Effector memory CD8-positive, alpha-beta T cell (primary cell): Measurements from ENCODE around the gene HOXC12.
A peak's percentile ranks its signal among the peaks of the same experiment; 100 is the strongest.

Source experiments
- ATAC-seq: fragments of 150-1000 bp; cut with Tn5 transposase; replicated peaks from 2 replicates; pipeline ENCODE4 v1.10.0; 2021; ENCODE audit warnings: mild to moderate bottlenecking, moderate library complexity
- DNase-seq, 3 experiments: peaks; one replicate each; pipeline ENCODE4 v3.0.0; 2021
- H3K27ac Mint-ChIP-seq, 2 donors: one replicate each; pipeline ENCODE4 v1.8.0; 2022; ENCODE audit warnings: mild to moderate bottlenecking in 2 of 2, mixed read lengths in 2 of 2, moderate library complexity in 2 of 2
- H3K27me3 Mint-ChIP-seq, 2 donors: one replicate each; pipeline ENCODE4 v1.8.0; 2022; ENCODE audit warnings: mixed read lengths in 2 of 2
- H3K36me3 Mint-ChIP-seq: one replicate; pipeline ENCODE4 v1.8.0; 2022; ENCODE audit warnings: mild to moderate bottlenecking, moderate library complexity, mixed read lengths; ENCODE audit not compliant: insufficient read depth
- H3K4me1 Mint-ChIP-seq, 2 donors: one replicate each; pipeline ENCODE4 v1.8.0; 2022; ENCODE audit warnings: low read depth in 2 of 2, mixed read lengths in 2 of 2
- H3K4me3 Mint-ChIP-seq, 2 donors: one replicate each; pipeline ENCODE4 v1.8.0; 2022; ENCODE audit warnings: mild to moderate bottlenecking in 2 of 2, mixed read lengths in 2 of 2, moderate library complexity in 2 of 2
- H3K9me3 Mint-ChIP-seq, 2 donors: one replicate each; pipeline ENCODE4 v1.8.0; 2022; ENCODE audit warnings: mixed read lengths in 2 of 2

The HOXC12 gene

DNA sequence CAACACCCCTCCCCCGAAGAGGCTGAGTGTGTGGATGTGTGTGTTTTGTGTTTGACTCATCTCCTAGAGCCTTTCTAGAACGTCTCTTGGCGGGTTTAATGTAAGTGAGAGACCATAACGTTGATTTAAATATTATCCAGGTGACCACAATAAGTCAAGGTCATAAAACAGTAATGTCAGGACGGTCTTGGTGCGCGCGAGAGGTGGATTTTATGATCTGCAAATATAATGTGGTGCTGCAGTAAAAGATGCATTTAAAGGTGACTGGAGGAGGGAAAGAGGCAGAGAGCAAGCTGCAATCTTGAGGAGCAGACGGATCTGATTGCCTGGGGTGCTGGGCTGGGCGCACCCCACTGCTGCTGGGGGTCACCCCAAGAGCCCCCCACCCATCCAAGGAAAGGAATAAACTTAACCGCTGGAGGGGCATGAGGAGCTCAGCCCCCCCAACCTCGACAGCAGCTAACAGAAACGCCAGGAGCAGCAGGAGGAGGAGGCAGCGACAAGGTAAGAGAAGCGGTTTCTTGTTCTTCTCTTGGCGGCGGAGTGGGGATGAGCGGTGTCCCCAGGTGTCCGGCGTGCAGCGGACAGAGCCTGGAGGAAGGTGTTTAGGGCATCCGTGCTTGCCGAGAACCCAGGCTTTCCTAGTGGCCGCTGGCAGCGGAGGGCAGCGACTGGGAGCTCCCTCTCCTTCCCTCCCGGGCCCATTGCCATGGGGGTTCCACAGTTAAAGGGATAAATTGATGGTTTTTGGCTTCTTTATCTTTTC is 35.8 kb downstream of the HOXC12 start:
- H3K4me3 Mint-ChIP-seq, result peak overlapping the region; percentile 23 to 46
- peaks cover 51 to 53% of the 10 kb centered on the region in 2 donors for H3K4me1 Mint-ChIP-seq
- ATAC-seq, result no peak

DNA sequence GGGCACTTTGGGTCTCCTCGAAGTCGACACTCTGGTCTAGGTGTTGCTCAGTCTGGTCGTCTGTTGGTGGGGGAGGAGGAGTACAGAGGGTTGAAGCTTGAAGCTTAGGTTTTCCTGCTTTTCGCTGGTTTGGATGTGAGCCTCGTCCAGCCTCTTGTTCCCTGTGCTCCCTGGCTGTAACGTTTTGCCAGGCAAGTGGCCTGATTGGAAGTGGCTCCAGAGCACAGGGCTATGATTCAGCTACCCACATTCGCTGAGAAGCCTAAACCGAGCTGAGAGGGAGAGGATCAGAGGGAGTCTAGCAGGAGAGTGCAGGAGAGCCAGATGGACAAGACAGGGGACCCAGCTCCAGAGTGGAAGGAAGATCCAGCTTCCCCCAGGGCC is 36.4 kb downstream of the HOXC12 start:
- Mint-ChIP-seq H3K36me3 (peaks cover 13% of the 10 kb centered on the region), H3K27me3 (peaks cover 99 to 100% of the 10 kb centered on the region in 2 donors), H3K27ac (no peak overlapping the region), H3K4me1 (peaks cover 52 to 55% of the 10 kb centered on the region in 2 donors), H3K9me3 (no peaks in the 10 kb centered on the region), H3K4me3 (no peak overlapping the region)
- DNase-seq (no peak), ATAC-seq (no peak)

More for the DNA sequence above, 35.8 kb downstream of the HOXC12 start:
- Mint-ChIP-seq H3K27ac (no peak overlapping the region), H3K27me3 (peaks cover 98 to 100% of the 10 kb centered on the region in 2 donors), H3K9me3 (no peaks in the 10 kb centered on the region), H3K36me3 (peaks cover 13% of the 10 kb centered on the region)
- no peak for DNase-seq

- Mint-ChIP-seq H3K4me3 (no peak overlapping the region), H3K27me3 (peaks cover 99 to 100% of the 10 kb centered on the region in 2 donors), H3K9me3 (no peaks in the 10 kb centered on the region), H3K27ac (no peak overlapping the region), H3K36me3 (peaks cover 16% of the 10 kb centered on the region), H3K4me1 (peaks cover 51 to 52% of the 10 kb centered on the region in 2 donors)
- ATAC-seq, result no peak
- DNase-seq, result no peak
These were observed 37.7 kb downstream of the HOXC12 start for GRCh38 chr12:53992377-53992889.

- Mint-ChIP-seq H3K9me3 (no peaks in the 10 kb centered on the region), H3K27me3 (peaks cover 99 to 100% of the 10 kb centered on the region in 2 donors), H3K36me3 (peaks cover 18% of the 10 kb centered on the region), H3K4me3 (peak overlapping the region; percentile 78 to 88), H3K27ac (peak overlapping the region in 1 of 2 donors; percentile 22), H3K4me1 (peaks cover 50 to 52% of the 10 kb centered on the region in 2 donors)
- ATAC-seq, result no peak
- DNase-seq, result no peak
These were observed 38.7 kb downstream of the HOXC12 start for GRCh38 chr12:53993162-53994008.

- Mint-ChIP-seq H3K27me3 (peaks cover 99 to 100% of the 10 kb centered on the region in 2 donors), H3K4me3 (peak overlapping the region; percentile 78 to 88), H3K9me3 (no peaks in the 10 kb centered on the region), H3K27ac (peak overlapping the region in 1 of 2 donors; percentile 22), H3K4me1 (peaks cover 47 to 48% of the 10 kb centered on the region in 2 donors), H3K36me3 (peaks cover 21% of the 10 kb centered on the region)
- DNase-seq (no peak), ATAC-seq (no peak)
These were observed 39.2 kb downstream of the HOXC12 start for GRCh38 chr12:53994009-53994263.

DNA sequence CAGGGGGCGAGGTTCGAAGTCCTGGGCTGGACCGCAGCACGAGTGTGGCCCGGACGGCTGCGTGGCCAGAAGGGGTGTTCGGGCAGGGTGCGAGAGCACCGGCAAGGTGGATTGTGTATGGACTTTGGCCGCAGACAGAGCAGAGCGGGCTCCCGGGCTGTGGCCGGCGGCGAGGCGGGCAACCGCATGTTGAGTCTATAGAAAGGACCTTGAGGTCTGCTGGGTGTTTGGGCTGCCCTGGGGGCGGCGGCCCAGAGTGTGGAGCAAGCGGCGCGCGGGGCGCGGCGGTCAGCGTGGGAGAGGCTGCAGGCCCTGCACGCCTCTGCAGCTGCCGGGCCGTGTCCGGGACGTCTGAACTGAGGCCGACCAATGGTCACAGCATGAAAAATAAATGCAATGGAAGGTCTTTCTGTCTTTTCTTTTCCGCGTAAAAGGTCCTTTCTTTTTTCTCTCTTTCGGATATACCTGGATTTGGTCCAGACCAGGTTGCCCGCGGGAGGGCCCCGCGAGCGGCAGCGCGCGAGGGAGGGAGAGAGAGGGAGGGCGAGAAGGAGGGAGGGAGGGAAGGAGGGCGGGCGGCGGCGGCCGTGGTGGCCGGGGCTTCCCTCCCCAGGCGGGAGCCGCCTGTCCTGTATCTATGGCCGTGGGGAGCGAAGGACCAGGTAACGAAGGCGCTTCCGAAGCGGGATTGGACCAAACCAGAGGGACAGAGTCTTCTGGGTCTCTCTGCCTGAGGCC is 39.7 kb downstream of the HOXC12 start:
- ATAC-seq (no peak), DNase-seq (no peak)
- H3K27ac Mint-ChIP-seq, result peak overlapping the region in 1 of 2 donors; percentile 22
- H3K9me3 Mint-ChIP-seq, result no peaks in the 10 kb centered on the region
- H3K4me3 Mint-ChIP-seq, result peak overlapping the region; percentile 88
- peaks cover 99 to 100% of the 10 kb centered on the region in 2 donors for H3K27me3 Mint-ChIP-seq
- peaks cover 43 to 44% of the 10 kb centered on the region in 2 donors for H3K4me1 Mint-ChIP-seq
- peaks cover 21% of the 10 kb centered on the region for H3K36me3 Mint-ChIP-seq

DNA sequence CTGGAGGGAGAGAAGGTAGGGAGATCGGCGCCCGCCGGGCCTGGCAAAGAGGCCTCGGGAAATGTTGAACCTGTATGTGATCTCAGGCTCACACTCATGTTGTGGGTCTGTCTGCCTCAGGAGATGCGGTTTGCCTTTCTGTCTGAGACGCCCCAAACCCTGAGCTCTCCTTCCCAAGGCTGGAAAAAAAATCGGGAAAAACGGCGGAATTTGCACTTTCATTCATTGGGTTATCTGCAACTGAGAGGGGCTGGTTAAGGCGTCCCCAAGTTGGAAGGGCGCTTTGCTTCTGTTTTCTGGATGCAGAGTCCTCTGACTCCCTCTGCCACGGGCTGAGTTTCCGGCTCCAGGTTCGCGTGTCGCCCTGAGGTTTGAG is 40.3 kb downstream of the HOXC12 start:
- ATAC-seq (peak; percentile 52), DNase-seq (no peak)
- Mint-ChIP-seq H3K27me3 (peaks cover 99 to 100% of the 10 kb centered on the region in 2 donors), H3K27ac (no peak overlapping the region), H3K9me3 (no peaks in the 10 kb centered on the region), H3K36me3 (peaks cover 25% of the 10 kb centered on the region), H3K4me3 (peak overlapping the region; percentile 88), H3K4me1 (peaks cover 41 to 43% of the 10 kb centered on the region in 2 donors)

- Mint-ChIP-seq H3K27ac (peak overlapping the region; percentile 49 to 58), H3K4me1 (peaks cover 34 to 36% of the 10 kb centered on the region in 2 donors), H3K36me3 (peaks cover 23% of the 10 kb centered on the region), H3K9me3 (no peaks in the 10 kb centered on the region), H3K4me3 (peak overlapping the region; percentile 88), H3K27me3 (peaks cover 99 to 100% of the 10 kb centered on the region in 2 donors)
- DNase-seq (no peak), ATAC-seq (peak; percentile 47)
These were observed 40.9 kb downstream of the HOXC12 start for GRCh38 chr12:53995378-53996239.

- Mint-ChIP-seq H3K27me3 (peaks cover 99 to 100% of the 10 kb centered on the region in 2 donors), H3K4me3 (peak overlapping the region; percentile 88), H3K4me1 (peaks cover 30 to 32% of the 10 kb centered on the region in 2 donors), H3K27ac (no peak overlapping the region), H3K36me3 (peaks cover 23% of the 10 kb centered on the region), H3K9me3 (no peaks in the 10 kb centered on the region)
- DNase-seq, result no peak
- ATAC-seq, result no peak
These were observed 41.8 kb downstream of the HOXC12 start for GRCh38 chr12:53996240-53997203.

DNA sequence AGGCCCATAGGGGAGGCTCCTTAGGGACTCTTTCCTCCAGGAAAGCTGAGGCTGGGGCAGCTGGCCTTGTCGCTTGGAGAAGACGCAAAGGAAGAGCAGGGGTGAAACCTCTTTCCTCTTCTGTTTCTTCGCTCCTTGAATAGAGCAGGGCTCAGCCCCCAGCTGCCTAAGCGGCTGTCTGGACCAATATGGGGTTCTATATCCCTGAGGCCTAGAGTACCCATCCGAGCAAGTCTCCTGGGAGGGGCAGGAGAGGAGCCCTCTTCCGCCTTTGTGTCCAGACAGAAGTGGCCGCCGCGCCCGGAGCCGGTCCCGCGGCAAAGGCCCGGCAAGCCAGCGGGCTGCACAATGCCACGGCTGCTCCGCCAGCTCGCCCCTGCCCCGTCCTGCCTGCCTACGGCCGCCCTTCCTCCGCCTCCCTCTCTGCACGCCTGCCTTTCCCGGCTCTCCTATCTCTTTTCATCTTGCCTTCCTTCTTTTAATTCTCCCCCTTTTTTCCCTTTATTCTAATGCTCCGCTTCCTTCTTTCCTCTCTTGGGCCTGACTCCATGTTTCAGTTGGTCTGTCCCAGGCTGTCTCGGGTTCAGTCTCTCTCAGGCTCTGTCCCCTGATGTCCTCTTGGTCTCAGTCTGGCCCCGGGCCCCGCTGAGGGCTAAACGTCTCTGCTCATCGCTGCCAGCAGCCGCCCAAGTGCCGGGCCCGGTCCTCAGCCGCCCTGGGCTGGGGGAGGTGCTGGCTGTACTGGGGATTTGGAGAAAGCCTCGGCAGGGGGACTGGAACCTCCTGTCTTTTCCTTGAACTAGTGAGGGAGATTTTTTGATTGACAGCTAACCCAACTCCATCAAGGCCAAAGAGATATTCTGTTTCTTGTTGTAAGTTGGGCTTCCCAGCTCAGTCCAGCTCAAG is 42.8 kb downstream of the HOXC12 start:
- DNase-seq, result no peak
- H3K27me3 Mint-ChIP-seq, result peaks cover 99 to 100% of the 10 kb centered on the region in 2 donors
- H3K4me1 Mint-ChIP-seq, result peaks cover 32% of the 10 kb centered on the region in 2 donors
- peaks cover 23% of the 10 kb centered on the region for H3K36me3 Mint-ChIP-seq
- ATAC-seq, result no peak
- peak overlapping the region in 1 of 2 donors; percentile 25 for H3K4me3 Mint-ChIP-seq
- no peaks in the 10 kb centered on the region for H3K9me3 Mint-ChIP-seq
- H3K27ac Mint-ChIP-seq, result no peak overlapping the region
